Measurements from ENCODE around the gene IGSF8. TPM values are rescaled to one million over a fixed set of nuclear protein-coding genes. Genes with fewer than 3 reads are reported as not detected.

Gene IGSF8, protein sequence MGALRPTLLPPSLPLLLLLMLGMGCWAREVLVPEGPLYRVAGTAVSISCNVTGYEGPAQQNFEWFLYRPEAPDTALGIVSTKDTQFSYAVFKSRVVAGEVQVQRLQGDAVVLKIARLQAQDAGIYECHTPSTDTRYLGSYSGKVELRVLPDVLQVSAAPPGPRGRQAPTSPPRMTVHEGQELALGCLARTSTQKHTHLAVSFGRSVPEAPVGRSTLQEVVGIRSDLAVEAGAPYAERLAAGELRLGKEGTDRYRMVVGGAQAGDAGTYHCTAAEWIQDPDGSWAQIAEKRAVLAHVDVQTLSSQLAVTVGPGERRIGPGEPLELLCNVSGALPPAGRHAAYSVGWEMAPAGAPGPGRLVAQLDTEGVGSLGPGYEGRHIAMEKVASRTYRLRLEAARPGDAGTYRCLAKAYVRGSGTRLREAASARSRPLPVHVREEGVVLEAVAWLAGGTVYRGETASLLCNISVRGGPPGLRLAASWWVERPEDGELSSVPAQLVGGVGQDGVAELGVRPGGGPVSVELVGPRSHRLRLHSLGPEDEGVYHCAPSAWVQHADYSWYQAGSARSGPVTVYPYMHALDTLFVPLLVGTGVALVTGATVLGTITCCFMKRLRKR
- 27.5 and 28.4 TPM in 2 replicates for total RNA-seq
- long read RNA-seq, partial matches to known transcripts: 1 of 1 reads
- long read RNA-seq, other reads (novel, unspliced or antisense): 0 of 1 reads

DNA sequence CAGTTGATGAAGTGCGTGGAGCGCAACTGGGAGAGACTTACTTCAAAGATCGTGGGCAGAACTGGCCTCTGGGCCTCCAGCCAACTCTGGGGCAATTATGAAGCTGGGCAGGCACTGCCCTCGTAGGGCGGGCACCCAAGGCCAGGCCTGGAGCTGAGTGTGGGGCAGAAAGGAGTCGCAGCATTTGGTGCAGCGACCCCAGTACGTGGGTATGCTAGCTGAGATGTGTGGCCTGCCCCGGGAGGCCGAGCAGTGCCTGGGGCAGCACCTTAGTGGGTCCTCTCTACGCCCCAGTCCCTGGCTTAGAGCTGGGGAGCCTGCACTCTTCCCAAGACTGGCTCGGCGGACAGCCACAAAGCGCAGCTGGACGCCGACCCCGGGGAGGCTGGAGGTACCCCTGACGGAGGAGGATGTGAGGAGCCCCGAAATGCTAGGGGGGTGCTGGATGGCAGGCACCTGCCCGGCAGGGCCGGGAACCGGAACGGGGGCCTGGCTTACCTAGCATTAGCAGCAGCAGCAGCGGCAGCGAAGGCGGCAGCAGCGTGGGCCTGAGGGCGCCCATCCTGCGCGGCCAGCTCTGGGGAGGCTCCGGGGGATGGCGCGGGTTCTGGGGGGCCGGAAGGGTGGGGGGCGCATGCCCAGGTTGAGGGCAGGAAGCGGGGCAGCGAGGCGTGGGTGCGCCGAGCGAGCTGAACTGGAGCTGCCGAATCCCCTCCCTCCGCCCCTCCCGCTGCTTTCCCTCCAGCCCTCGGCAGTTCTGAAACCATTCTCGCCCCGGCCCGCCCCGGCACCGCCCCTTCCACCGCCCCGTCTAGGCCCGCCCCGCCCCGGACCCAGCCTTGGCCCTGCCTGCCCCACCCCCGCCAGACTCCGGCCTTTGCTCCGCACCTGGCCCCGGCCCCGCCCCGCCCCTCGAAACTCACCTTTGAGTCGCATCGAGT is at the start of gene IGSF8:
TSS of gene IGSF8 (minus strand) at position 709 of the 941 bp plus-strand sequence. CDS start at position 562, 147 bp downstream.
- Mint-ChIP-seq H3K4me3 (peak within 1 kb of the TSS; percentile 88), H3K27ac (ENCODE audit: unreplicated experiment) (peak within 1 kb of the TSS; percentile 57), H3K9me3 (no peaks in the 10 kb centered on the region), H3K36me3 (ENCODE audit: low read depth) (no peaks in the 10 kb centered on the region), H3K27me3 (ENCODE audit: low read depth) (no peaks in the 10 kb centered on the region), H3K4me1 (peaks cover 60% of the 10 kb centered on the region)
- peak; percentile 81 for DNase-seq (ENCODE audit: low read depth, low spot score)
- TF ChIP-seq, protein P1, sequence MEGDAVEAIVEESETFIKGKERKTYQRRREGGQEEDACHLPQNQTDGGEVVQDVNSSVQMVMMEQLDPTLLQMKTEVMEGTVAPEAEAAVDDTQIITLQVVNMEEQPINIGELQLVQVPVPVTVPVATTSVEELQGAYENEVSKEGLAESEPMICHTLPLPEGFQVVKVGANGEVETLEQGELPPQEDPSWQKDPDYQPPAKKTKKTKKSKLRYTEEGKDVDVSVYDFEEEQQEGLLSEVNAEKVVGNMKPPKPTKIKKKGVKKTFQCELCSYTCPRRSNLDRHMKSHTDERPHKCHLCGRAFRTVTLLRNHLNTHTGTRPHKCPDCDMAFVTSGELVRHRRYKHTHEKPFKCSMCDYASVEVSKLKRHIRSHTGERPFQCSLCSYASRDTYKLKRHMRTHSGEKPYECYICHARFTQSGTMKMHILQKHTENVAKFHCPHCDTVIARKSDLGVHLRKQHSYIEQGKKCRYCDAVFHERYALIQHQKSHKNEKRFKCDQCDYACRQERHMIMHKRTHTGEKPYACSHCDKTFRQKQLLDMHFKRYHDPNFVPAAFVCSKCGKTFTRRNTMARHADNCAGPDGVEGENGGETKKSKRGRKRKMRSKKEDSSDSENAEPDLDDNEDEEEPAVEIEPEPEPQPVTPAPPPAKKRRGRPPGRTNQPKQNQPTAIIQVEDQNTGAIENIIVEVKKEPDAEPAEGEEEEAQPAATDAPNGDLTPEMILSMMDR (conservative IDR thresholded peaks at IDR 0.05): no peak

DNA sequence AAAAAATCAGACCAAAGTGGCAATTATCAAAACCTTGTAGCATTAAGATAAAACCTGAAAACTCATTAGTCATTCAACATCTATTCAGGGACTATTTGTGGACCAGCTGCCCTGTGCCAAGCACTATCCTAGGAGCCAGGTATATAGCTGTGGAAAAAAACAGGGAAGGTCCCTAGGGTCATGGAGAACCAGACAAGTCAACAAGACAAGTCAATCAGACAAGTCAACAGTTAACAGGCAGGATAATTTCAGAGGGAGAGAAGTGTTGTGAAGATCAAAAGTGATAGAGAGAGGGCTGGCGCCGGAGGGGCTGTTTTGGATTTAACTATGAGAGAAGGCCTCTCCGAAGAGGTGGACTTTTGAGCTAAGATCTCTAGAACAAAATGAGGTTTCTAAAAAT is 49.7 kb upstream of the IGSF8 start:
- DNase-seq (ENCODE audit: low read depth, low spot score): no peak
- TF ChIP-seq, protein P1 (conservative IDR thresholded peaks at IDR 0.05): no peak
- Mint-ChIP-seq H3K27me3 (ENCODE audit: low read depth) (no peaks in the 10 kb centered on the region), H3K4me3 (no peak overlapping the region), H3K4me1 (peaks cover 4% of the 10 kb centered on the region), H3K9me3 (no peaks in the 10 kb centered on the region), H3K27ac (ENCODE audit: unreplicated experiment) (no peak overlapping the region), H3K36me3 (ENCODE audit: low read depth) (no peaks in the 10 kb centered on the region)

DNA sequence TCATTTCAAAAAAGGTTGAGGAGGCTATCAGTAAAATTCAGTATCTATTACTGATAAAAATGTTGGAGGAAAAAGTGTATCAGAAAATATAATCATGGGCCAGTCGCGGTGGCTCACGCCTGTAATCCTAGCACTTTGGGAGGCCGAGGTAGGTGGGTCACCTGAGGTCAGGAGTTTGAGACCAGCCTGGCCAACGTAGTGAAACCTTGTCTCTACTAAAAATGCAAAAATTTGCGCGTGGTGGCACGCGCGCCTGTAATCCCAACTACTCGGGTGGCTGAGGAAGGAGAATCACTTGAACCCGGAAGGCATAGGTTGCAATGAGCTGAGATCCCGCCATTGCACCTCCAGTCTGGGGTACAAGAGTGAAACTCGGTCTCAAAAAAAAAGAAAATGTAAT is 47.7 kb upstream of the IGSF8 start:
- Mint-ChIP-seq H3K4me1 (peaks cover 4% of the 10 kb centered on the region), H3K9me3 (no peaks in the 10 kb centered on the region), H3K4me3 (no peak overlapping the region), H3K27me3 (ENCODE audit: low read depth) (no peaks in the 10 kb centered on the region), H3K27ac (ENCODE audit: unreplicated experiment) (no peak overlapping the region), H3K36me3 (ENCODE audit: low read depth) (peaks cover 2% of the 10 kb centered on the region)
- no peak for DNase-seq (ENCODE audit: low read depth, low spot score)
- TF ChIP-seq, protein P1 (conservative IDR thresholded peaks at IDR 0.05): no peak

DNA sequence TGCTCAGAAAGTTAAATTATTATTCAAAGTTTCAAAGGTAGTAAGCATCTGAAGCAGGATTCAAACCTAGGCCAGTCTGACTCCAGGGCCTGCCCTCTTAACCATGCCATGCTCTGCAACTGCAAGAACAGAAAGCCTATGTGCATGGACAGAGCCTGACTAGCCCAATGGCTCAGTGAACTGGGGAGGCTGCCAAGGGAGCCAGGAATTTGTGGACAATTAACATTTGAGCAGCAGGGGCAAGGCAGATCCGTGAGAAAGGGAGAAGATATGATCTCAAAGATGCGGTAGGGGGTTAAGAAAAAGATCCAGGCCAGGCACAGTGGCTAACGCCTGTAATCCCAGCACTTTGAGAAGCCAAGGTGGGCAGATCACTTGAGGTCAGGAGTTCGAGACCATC is 46.5 kb upstream of the IGSF8 start:
- Mint-ChIP-seq H3K36me3 (ENCODE audit: low read depth) (peaks cover 8% of the 10 kb centered on the region), H3K27ac (ENCODE audit: unreplicated experiment) (no peak overlapping the region), H3K27me3 (ENCODE audit: low read depth) (no peaks in the 10 kb centered on the region), H3K4me3 (no peak overlapping the region), H3K9me3 (no peaks in the 10 kb centered on the region), H3K4me1 (peaks cover 4% of the 10 kb centered on the region)
- DNase-seq (ENCODE audit: low read depth, low spot score): no peak
- TF ChIP-seq, protein P1 (conservative IDR thresholded peaks at IDR 0.05): no peak

DNA sequence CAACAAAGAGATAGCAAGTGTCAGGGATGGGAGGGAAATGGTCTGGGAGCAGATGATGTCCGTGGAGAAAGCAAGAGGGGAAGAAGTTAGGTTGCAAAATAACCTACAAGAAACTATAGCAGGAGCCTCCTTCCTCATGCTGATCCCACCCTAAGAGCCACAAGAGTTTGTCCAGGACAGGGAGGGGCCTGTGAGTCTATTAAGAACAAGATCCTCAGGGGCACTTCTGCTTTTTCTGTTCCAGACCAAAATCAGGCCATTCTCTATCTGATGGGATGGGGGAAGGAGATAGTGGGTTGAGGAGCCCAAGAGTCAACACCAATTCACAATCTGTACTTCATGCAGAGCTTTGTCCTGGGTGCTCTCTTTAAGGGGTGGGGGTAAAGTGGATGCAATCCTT is 45.3 kb upstream of the IGSF8 start:
- H3K27ac Mint-ChIP-seq (ENCODE audit: unreplicated experiment): no peak overlapping the region

More for the DNA sequence above, 45.3 kb upstream of the IGSF8 start:
- TF ChIP-seq, protein P1 (conservative IDR thresholded peaks at IDR 0.05): no peak
- Mint-ChIP-seq H3K4me3 (no peak overlapping the region), H3K9me3 (no peaks in the 10 kb centered on the region), H3K4me1 (peaks cover 4% of the 10 kb centered on the region), H3K27me3 (ENCODE audit: low read depth) (no peaks in the 10 kb centered on the region), H3K36me3 (ENCODE audit: low read depth) (peaks cover 16% of the 10 kb centered on the region)
- no peak for DNase-seq (ENCODE audit: low read depth, low spot score)
